IMR-90 (cell line): ENCODE data around the gene MAML2.

ENCODE experiments used
- BHLHE40 ChIP-seq: fragments of 150-350 bp; IDR thresholded peaks from 2 replicates; pipeline ENCODE4 v1.6.1; 2016; ENCODE audit warnings: mild to moderate bottlenecking, low read depth, low read length
- CEBPB ChIP-seq: IDR thresholded peaks from 2 replicates; pipeline ENCODE4 v1.6.1; 2012; ENCODE audit warnings: low read depth, low read length, improper control_type of control experiment
- CHD1 ChIP-seq: IDR thresholded peaks from 2 replicates; pipeline ENCODE4 v1.6.1; 2012; ENCODE audit warnings: low read depth, low read length, improper control_type of control experiment
- CTCF ChIP-seq: conservative IDR thresholded peaks from 2 replicates; pipeline ENCODE4 v1.5.1; 2012; ENCODE audit warnings: mild to moderate bottlenecking, low read depth, low read length, improper control_type of control experiment
- ELK1 ChIP-seq: fragments of 150-350 bp; IDR thresholded peaks from 2 replicates; pipeline ENCODE4 v1.6.1; 2016; ENCODE audit warnings: low read depth, mild to moderate bottlenecking, low read length, moderate library complexity, borderline replicate concordance
- MAFK ChIP-seq: IDR thresholded peaks from 2 replicates; pipeline ENCODE4 v1.6.1; 2012; ENCODE audit warnings: low read depth, low read length, improper control_type of control experiment
- MAZ ChIP-seq: IDR thresholded peaks from 2 replicates; pipeline ENCODE4 v1.6.1; 2012; ENCODE audit warnings: low read depth, mild to moderate bottlenecking, low read length, improper control_type of control experiment, moderate library complexity, borderline replicate concordance
- MXI1 ChIP-seq: IDR thresholded peaks from 2 replicates; pipeline ENCODE4 v1.6.1; 2012; ENCODE audit warnings: low read depth, mild to moderate bottlenecking, low read length, moderate library complexity, borderline replicate concordance
- POLR2A ChIP-seq: IDR thresholded peaks from 2 replicates; pipeline ENCODE4 v1.6.1; 2012; ENCODE audit warnings: mild to moderate bottlenecking, low read depth, low read length
- RAD21 ChIP-seq: IDR thresholded peaks from 2 replicates; pipeline ENCODE4 v1.6.1; 2012; ENCODE audit warnings: low read length, improper control_type of control experiment
- RCOR1 ChIP-seq: IDR thresholded peaks from 2 replicates; pipeline ENCODE4 v1.6.1; 2012; ENCODE audit warnings: mild to moderate bottlenecking, low read length, improper control_type of control experiment; ENCODE audit not compliant: insufficient replicate concordance
- RFX5 ChIP-seq: IDR thresholded peaks from 2 replicates; pipeline ENCODE4 v1.8.0; 2012; ENCODE audit warnings: low read depth, mild to moderate bottlenecking, low read length, moderate library complexity
- SMC3 ChIP-seq: fragments of 150-350 bp; IDR thresholded peaks from 2 replicates; pipeline ENCODE4 v1.6.1; 2016; ENCODE audit warnings: low read depth, mild to moderate bottlenecking, antibody characterized with exemption, low read length, moderate library complexity
- USF2 ChIP-seq: fragments of 150-350 bp; IDR thresholded peaks from 2 replicates; pipeline ENCODE4 v1.6.1; 2017; ENCODE audit warnings: mild to moderate bottlenecking, antibody characterized with exemption, low read length, low read depth

- TF ChIP-seq CTCF, result no peak
- TF ChIP-seq MAZ, result no peak
- TF ChIP-seq RCOR1, result no peak
- no peak for TF ChIP-seq MXI1
- TF ChIP-seq RFX5, result no peak
- no peak for TF ChIP-seq RAD21
- TF ChIP-seq POLR2A, result no peak
- TF ChIP-seq USF2, result no peak
- TF ChIP-seq MAFK, result no peak
- TF ChIP-seq CHD1, result no peak
- TF ChIP-seq SMC3, result no peak
- no peak for TF ChIP-seq BHLHE40
- TF ChIP-seq CEBPB, result no peak
- TF ChIP-seq ELK1, result no peak
These were observed 39.0 kb downstream of the MAML2 start for GRCh38 chr11:96303980-96304379.
